SKM-1 treated with dmso at 0.1 percent for 144 hours (cell line): Measurements from ENCODE around the gene TMEFF1.
A peak's percentile ranks its signal among the peaks of the same experiment; 100 is the strongest.

Experiments
- DNase-seq: peaks from one replicate; lab custom pipeline; 2025; ENCODE audit not compliant: unreplicated experiment; lab: John Stamatoyannopoulos, UW

The TMEFF1 gene

GRCh38 chr9:100601216-100601615 is 128.3 kb downstream of the TMEFF1 start:
- DNase-seq = peak; percentile 9

GRCh38 chr9:100602342-100602801 is 129.4 kb downstream of the TMEFF1 start:
- no peak for DNase-seq

DNA sequence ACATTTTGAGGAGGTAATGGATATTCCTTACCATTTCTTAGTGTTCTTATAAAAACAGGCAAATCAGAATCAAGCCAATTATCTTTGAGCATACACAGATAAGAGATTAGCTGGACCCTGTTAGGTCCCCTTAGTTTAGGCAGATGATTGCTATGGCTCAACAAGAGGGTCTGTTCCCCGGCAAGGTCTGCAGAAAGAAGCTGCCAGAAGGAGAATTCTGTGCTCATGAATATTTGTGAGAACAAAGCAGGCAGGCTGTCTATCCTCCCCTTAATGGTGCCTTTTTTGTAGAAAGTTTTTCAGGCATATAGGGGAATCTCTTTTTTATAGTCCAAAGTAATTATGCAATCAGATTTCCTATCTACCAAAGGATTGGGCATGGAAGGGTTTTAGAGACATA is 132.5 kb downstream of the TMEFF1 start:
- DNase-seq = no peak

DNA sequence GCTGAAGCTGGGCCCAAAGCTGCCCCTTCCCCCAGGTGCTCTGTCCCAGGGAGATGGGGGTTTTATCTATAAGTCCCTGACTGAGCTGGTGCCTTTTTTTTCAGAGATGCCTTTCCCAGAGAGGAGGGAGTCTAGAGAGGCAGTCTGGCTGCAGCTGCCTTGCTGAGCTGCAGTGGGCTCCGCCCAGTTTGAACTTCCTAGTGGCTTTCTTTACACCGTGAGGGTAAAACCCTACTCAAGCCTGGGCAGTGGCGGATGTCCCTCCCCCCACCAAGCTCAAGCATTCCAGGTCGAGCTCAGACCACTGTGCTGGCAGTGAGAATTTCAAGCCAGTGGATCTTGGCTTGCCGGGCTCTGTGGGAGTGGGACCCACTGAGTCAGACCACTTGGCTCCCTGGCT is 146.2 kb downstream of the TMEFF1 start:
- DNase-seq = no peak

DNA sequence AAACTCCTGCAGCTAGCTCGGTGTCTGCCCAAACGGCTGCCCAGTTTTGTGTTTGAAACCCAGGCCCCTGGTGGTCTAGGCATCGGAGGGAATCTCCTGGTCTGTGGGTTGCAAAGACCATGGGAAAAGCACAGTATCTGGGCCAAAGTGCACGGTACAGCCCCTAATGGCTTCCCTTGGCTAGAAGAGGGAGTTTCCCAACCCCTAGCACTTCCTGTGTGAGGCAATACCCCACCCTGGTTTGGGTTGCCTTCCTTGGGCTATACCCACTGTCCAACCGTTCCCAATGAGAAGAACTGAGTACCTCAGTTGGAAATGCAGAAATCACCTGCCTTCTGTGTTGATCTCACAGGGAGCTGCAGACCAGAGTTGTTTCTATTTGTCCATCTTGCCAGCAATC is 146.7 kb downstream of the TMEFF1 start:
- DNase-seq = no peak

DNA sequence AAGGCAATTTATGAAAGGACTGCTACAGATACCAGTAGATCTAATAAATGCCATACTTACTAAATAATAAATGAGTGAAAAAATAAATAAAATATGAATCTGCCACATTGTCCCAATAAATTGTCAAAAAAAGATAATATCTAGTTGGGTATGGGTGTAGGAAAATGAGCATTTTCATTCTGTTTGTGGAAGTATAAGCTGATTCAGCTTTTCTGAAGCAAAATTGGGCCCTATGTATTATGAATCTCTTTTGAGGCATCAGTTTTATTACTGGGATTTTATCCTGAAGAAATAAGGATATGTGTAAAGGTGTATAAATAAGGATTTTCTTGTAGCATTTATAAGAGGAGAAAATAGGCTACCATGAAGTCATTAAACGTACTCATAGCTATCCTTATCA is 151.0 kb downstream of the TMEFF1 start:
- DNase-seq = no peak

- no peak for DNase-seq
These were observed 154.0 kb downstream of the TMEFF1 start for GRCh38 chr9:100626949-100627348.
